ENCODE measurements around the gene CLDN34.

Gene CLDN34

GRCh38 chrX:9992724-9993123 lies 25.6 kb downstream of the CLDN34 start:
- Histone ChIP-seq H3K23ac (ENCODE audit: low read length in 2 of 2) (no peak overlapping the region), H2AFZ (ENCODE audit: low read depth, low read length) (no peak overlapping the region), H3K4ac (ENCODE audit: low read depth in 1 of 2, low read length in 2 of 2) (no peak overlapping the region), H2BK5ac (ENCODE audit: low read depth, low read length, poor library complexity, severe bottlenecking) (no peak overlapping the region), H3K79me1 (replicated peaks; ENCODE audit: low read length, poor library complexity, severe bottlenecking) (no peaks in the 10 kb centered on the region), H4K91ac (ENCODE audit: low read length) (no peak overlapping the region), H2BK15ac (ENCODE audit: low read depth, poor library complexity, severe bottlenecking) (no peak overlapping the region), H3K27ac (ENCODE audit: low read length, poor library complexity, severe bottlenecking) (no peak overlapping the region), H3K27me3 (ENCODE audit: control insufficient read depth in 1 of 2, insufficient read depth in 1 of 2, low read length in 2 of 2) (no peaks in the 10 kb centered on the region), H2AK5ac (ENCODE audit: low read length, severe bottlenecking) (no peak overlapping the region), H3K4me3 (ENCODE audit: insufficient read depth in 1 of 2, low read depth in 1 of 2, low read length in 2 of 2) (no peak overlapping the region), H3K14ac (ENCODE audit: low read length in 2 of 2) (no peak overlapping the region), H3K9ac (ENCODE audit: low read length) (no peak overlapping the region), H3K9me3 (ENCODE audit: control insufficient read depth, low read length) (no peaks in the 10 kb centered on the region), H3K36me3 (ENCODE audit: control insufficient read depth in 1 of 2, insufficient read depth in 2 of 2, low read depth in 1 of 2, low read length in 2 of 2) (no peaks in the 10 kb centered on the region), H3K4me1 (ENCODE audit: control insufficient read depth, insufficient read depth, low read depth, low read length) (no peaks in the 10 kb centered on the region), H2BK120ac (ENCODE audit: low read depth, low read length) (no peak overlapping the region), H3K18ac (ENCODE audit: low read depth in 1 of 2, low read length in 2 of 2) (no peak overlapping the region), H2BK12ac (ENCODE audit: low read length in 2 of 2) (no peak overlapping the region), H3K4me2 (ENCODE audit: low read length, poor library complexity, severe bottlenecking) (no peak overlapping the region), H4K8ac (ENCODE audit: low read length) (no peak overlapping the region)
- DNase-seq, result no peak
- over 99% methylated on average over 11 of the region's 18 CpGs for WGBS

DNA sequence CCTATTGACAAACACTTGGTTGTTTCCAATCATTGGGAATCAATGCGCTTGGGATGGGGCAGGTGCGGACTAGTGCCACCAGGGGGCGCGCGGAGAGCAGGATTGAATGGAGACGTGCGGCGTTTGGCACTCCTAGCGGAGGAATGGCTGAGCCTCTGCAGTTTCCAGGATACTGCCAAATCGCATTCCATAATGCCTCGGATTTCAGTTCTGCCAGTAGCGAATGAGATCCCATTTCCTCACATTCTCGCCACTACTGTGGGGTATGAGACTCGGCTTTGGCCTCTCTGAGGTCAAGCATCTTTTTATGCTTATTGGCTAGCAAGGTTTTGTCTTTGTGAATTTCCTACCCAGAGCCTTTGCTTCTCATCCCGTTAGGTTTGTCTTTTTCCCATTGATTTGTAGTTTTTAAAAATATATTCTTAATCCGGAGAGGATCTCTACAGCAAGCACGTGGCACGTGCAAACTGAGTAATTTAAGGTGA lies 28.7 kb downstream of the CLDN34 start:
- H2AFZ ChIP-seq (ENCODE audit: low read depth, low read length), result no peak overlapping the region
- no peaks in the 10 kb centered on the region for H3K4me1 ChIP-seq (ENCODE audit: control insufficient read depth, insufficient read depth, low read depth, low read length)
- no peaks in the 10 kb centered on the region for H3K9me3 ChIP-seq (ENCODE audit: control insufficient read depth, low read length)
- H2BK120ac ChIP-seq (ENCODE audit: low read depth, low read length), result no peak overlapping the region
- H3K27me3 ChIP-seq (ENCODE audit: control insufficient read depth in 1 of 2, insufficient read depth in 1 of 2, low read length in 2 of 2), result no peaks in the 10 kb centered on the region
- H3K9ac ChIP-seq (ENCODE audit: low read length), result no peak overlapping the region
- no peak overlapping the region for H3K18ac ChIP-seq (ENCODE audit: low read depth in 1 of 2, low read length in 2 of 2)
- H2BK5ac ChIP-seq (ENCODE audit: low read depth, low read length, poor library complexity, severe bottlenecking), result no peak overlapping the region
- 2% methylated on average over 8 of the region's 18 CpGs for WGBS
- no peak overlapping the region for H2BK15ac ChIP-seq (ENCODE audit: low read depth, poor library complexity, severe bottlenecking)
- H3K23ac ChIP-seq (ENCODE audit: low read length in 2 of 2), result no peak overlapping the region
- no peak overlapping the region for H3K14ac ChIP-seq (ENCODE audit: low read length in 2 of 2)
- no peak overlapping the region for H2BK12ac ChIP-seq (ENCODE audit: low read length in 2 of 2)
- H3K36me3 ChIP-seq (ENCODE audit: control insufficient read depth in 1 of 2, insufficient read depth in 2 of 2, low read depth in 1 of 2, low read length in 2 of 2), result no peaks in the 10 kb centered on the region
- DNase-seq, result peak; percentile 73
- no peak overlapping the region for H4K91ac ChIP-seq (ENCODE audit: low read length)
- no peak overlapping the region for H3K27ac ChIP-seq (ENCODE audit: low read length, poor library complexity, severe bottlenecking)
- no peak overlapping the region for H3K4me2 ChIP-seq (ENCODE audit: low read length, poor library complexity, severe bottlenecking)
- no peak overlapping the region for H3K4ac ChIP-seq (ENCODE audit: low read depth in 1 of 2, low read length in 2 of 2)
- no peak overlapping the region for H2AK5ac ChIP-seq (ENCODE audit: low read length, severe bottlenecking)
- no peak overlapping the region for H3K4me3 ChIP-seq (ENCODE audit: insufficient read depth in 1 of 2, low read depth in 1 of 2, low read length in 2 of 2)
- no peaks in the 10 kb centered on the region for H3K79me1 ChIP-seq (replicated peaks; ENCODE audit: low read length, poor library complexity, severe bottlenecking)
- no peak overlapping the region for H4K8ac ChIP-seq (ENCODE audit: low read length)

- no peak overlapping the region for H2BK12ac ChIP-seq (ENCODE audit: low read length in 2 of 2)
- no peak overlapping the region for H4K91ac ChIP-seq (ENCODE audit: low read length)
- WGBS, result 98% methylated on average over 9 of the region's 9 CpGs
- H2AFZ ChIP-seq (ENCODE audit: low read depth, low read length), result no peak overlapping the region
- no peak overlapping the region for H2BK5ac ChIP-seq (ENCODE audit: low read depth, low read length, poor library complexity, severe bottlenecking)
- H3K4ac ChIP-seq (ENCODE audit: low read depth in 1 of 2, low read length in 2 of 2), result no peak overlapping the region
- no peak overlapping the region for H3K18ac ChIP-seq (ENCODE audit: low read depth in 1 of 2, low read length in 2 of 2)
- H3K4me3 ChIP-seq (ENCODE audit: insufficient read depth in 1 of 2, low read depth in 1 of 2, low read length in 2 of 2), result no peak overlapping the region
- H2BK120ac ChIP-seq (ENCODE audit: low read depth, low read length), result no peak overlapping the region
- H4K8ac ChIP-seq (ENCODE audit: low read length), result no peak overlapping the region
- H3K23ac ChIP-seq (ENCODE audit: low read length in 2 of 2), result no peak overlapping the region
- no peak overlapping the region for H3K4me2 ChIP-seq (ENCODE audit: low read length, poor library complexity, severe bottlenecking)
- H3K79me1 ChIP-seq (replicated peaks; ENCODE audit: low read length, poor library complexity, severe bottlenecking), result no peaks in the 10 kb centered on the region
- no peak overlapping the region for H3K9ac ChIP-seq (ENCODE audit: low read length)
- no peak overlapping the region for H3K14ac ChIP-seq (ENCODE audit: low read length in 2 of 2)
- no peaks in the 10 kb centered on the region for H3K36me3 ChIP-seq (ENCODE audit: control insufficient read depth in 1 of 2, insufficient read depth in 2 of 2, low read depth in 1 of 2, low read length in 2 of 2)
- H3K27ac ChIP-seq (ENCODE audit: low read length, poor library complexity, severe bottlenecking), result no peak overlapping the region
- H3K27me3 ChIP-seq (ENCODE audit: control insufficient read depth in 1 of 2, insufficient read depth in 1 of 2, low read length in 2 of 2), result no peaks in the 10 kb centered on the region
- no peak overlapping the region for H2AK5ac ChIP-seq (ENCODE audit: low read length, severe bottlenecking)
- H3K4me1 ChIP-seq (ENCODE audit: control insufficient read depth, insufficient read depth, low read depth, low read length), result no peaks in the 10 kb centered on the region
- DNase-seq, result no peak
- no peak overlapping the region for H2BK15ac ChIP-seq (ENCODE audit: low read depth, poor library complexity, severe bottlenecking)
- no peaks in the 10 kb centered on the region for H3K9me3 ChIP-seq (ENCODE audit: control insufficient read depth, low read length)
Observed at GRCh38 chrX:9997041-9997440, 29.9 kb downstream of the CLDN34 start.

GRCh38 chrX:9997524-9997923 lies 30.4 kb downstream of the CLDN34 start:
- H3K9ac ChIP-seq (ENCODE audit: low read length), result no peak overlapping the region
- no peak overlapping the region for H2BK15ac ChIP-seq (ENCODE audit: low read depth, poor library complexity, severe bottlenecking)
- no peak overlapping the region for H2BK5ac ChIP-seq (ENCODE audit: low read depth, low read length, poor library complexity, severe bottlenecking)
- H3K27me3 ChIP-seq (ENCODE audit: control insufficient read depth in 1 of 2, insufficient read depth in 1 of 2, low read length in 2 of 2), result no peaks in the 10 kb centered on the region
- H3K27ac ChIP-seq (ENCODE audit: low read length, poor library complexity, severe bottlenecking), result no peak overlapping the region
- H3K4me2 ChIP-seq (ENCODE audit: low read length, poor library complexity, severe bottlenecking), result no peak overlapping the region
- 94% methylated on average over 6 of the region's 8 CpGs for WGBS
- no peaks in the 10 kb centered on the region for H3K36me3 ChIP-seq (ENCODE audit: control insufficient read depth in 1 of 2, insufficient read depth in 2 of 2, low read depth in 1 of 2, low read length in 2 of 2)
- H3K23ac ChIP-seq (ENCODE audit: low read length in 2 of 2), result no peak overlapping the region
- no peaks in the 10 kb centered on the region for H3K79me1 ChIP-seq (replicated peaks; ENCODE audit: low read length, poor library complexity, severe bottlenecking)
- no peak overlapping the region for H4K91ac ChIP-seq (ENCODE audit: low read length)
- H2BK120ac ChIP-seq (ENCODE audit: low read depth, low read length), result no peak overlapping the region
- no peaks in the 10 kb centered on the region for H3K4me1 ChIP-seq (ENCODE audit: control insufficient read depth, insufficient read depth, low read depth, low read length)
- H3K9me3 ChIP-seq (ENCODE audit: control insufficient read depth, low read length), result no peaks in the 10 kb centered on the region
- no peak overlapping the region for H3K4me3 ChIP-seq (ENCODE audit: insufficient read depth in 1 of 2, low read depth in 1 of 2, low read length in 2 of 2)
- H3K4ac ChIP-seq (ENCODE audit: low read depth in 1 of 2, low read length in 2 of 2), result no peak overlapping the region
- no peak overlapping the region for H2AFZ ChIP-seq (ENCODE audit: low read depth, low read length)
- H2AK5ac ChIP-seq (ENCODE audit: low read length, severe bottlenecking), result no peak overlapping the region
- H4K8ac ChIP-seq (ENCODE audit: low read length), result no peak overlapping the region
- no peak overlapping the region for H3K14ac ChIP-seq (ENCODE audit: low read length in 2 of 2)
- H2BK12ac ChIP-seq (ENCODE audit: low read length in 2 of 2), result no peak overlapping the region
- no peak for DNase-seq
- no peak overlapping the region for H3K18ac ChIP-seq (ENCODE audit: low read depth in 1 of 2, low read length in 2 of 2)

Measured in mesenchymal stem cell (in vitro differentiated cells and primary cell).